ENCODE measurements around the gene CPSF7. TPM values are rescaled to one million over a fixed set of nuclear protein-coding genes. Genes with fewer than 3 reads are reported as not detected.

CPSF7 gene
- total RNA-seq, 1 donor from 2014 or later = 129 TPM

- no peak for TF ChIP-seq CTCF (conservative IDR thresholded peaks at IDR 0.05)
- H3K27me3 Mint-ChIP-seq = no peaks in the 10 kb centered on the region
- DNase-seq (ENCODE audit: extremely low spot score, unreplicated experiment) = no peak
- H3K4me1 Mint-ChIP-seq (ENCODE audit: unreplicated experiment) = peaks cover 9% of the 10 kb centered on the region
- H3K4me3 Mint-ChIP-seq = no peak overlapping the region
- no peaks in the 10 kb centered on the region for H3K9me3 Mint-ChIP-seq
- H3K27ac Mint-ChIP-seq = no peak overlapping the region
- H3K36me3 Mint-ChIP-seq = peaks cover 16% of the 10 kb centered on the region
Measured at GRCh38 chr11:61380884-61381283, 48.9 kb downstream of the CPSF7 start.

- DNase-seq (ENCODE audit: extremely low spot score, unreplicated experiment) = no peak
- Mint-ChIP-seq H3K27me3 (no peaks in the 10 kb centered on the region), H3K36me3 (peaks cover 16% of the 10 kb centered on the region), H3K9me3 (no peaks in the 10 kb centered on the region), H3K4me3 (no peak overlapping the region), H3K27ac (no peak overlapping the region), H3K4me1 (ENCODE audit: unreplicated experiment) (no peaks in the 10 kb centered on the region)
- no peak for TF ChIP-seq CTCF (conservative IDR thresholded peaks at IDR 0.05)
Measured at GRCh38 chr11:61378713-61379313, 51.0 kb downstream of the CPSF7 start.

- Mint-ChIP-seq H3K9me3 (no peaks in the 10 kb centered on the region), H3K4me1 (ENCODE audit: unreplicated experiment) (no peaks in the 10 kb centered on the region), H3K27ac (peak overlapping the region; percentile 36), H3K4me3 (peak overlapping the region; percentile 17), H3K36me3 (peaks cover 20% of the 10 kb centered on the region), H3K27me3 (no peaks in the 10 kb centered on the region)
- no peak for DNase-seq (ENCODE audit: extremely low spot score, unreplicated experiment)
- no peak for TF ChIP-seq CTCF (conservative IDR thresholded peaks at IDR 0.05)
Measured at GRCh38 chr11:61377461-61378160, 52.2 kb downstream of the CPSF7 start.

GRCh38 chr11:61375761-61376108, 54.0 kb downstream of the CPSF7 start:
- no peak overlapping the region for H3K4me3 Mint-ChIP-seq
- H3K27me3 Mint-ChIP-seq = no peaks in the 10 kb centered on the region

GRCh38 chr11:61372659-61373420, 56.9 kb downstream of the CPSF7 start:
- Mint-ChIP-seq H3K4me1 (ENCODE audit: unreplicated experiment) (no peaks in the 10 kb centered on the region), H3K27me3 (no peaks in the 10 kb centered on the region), H3K27ac (no peak overlapping the region), H3K9me3 (no peaks in the 10 kb centered on the region), H3K4me3 (no peak overlapping the region), H3K36me3 (peaks cover 49% of the 10 kb centered on the region)
- no peak for TF ChIP-seq CTCF (conservative IDR thresholded peaks at IDR 0.05)
- no peak for DNase-seq (ENCODE audit: extremely low spot score, unreplicated experiment)

More at GRCh38 chr11:61375761-61376108, 54.0 kb downstream of the CPSF7 start:
- H3K36me3 Mint-ChIP-seq = peaks cover 28% of the 10 kb centered on the region
- H3K9me3 Mint-ChIP-seq = no peaks in the 10 kb centered on the region
- no peak for DNase-seq (ENCODE audit: extremely low spot score, unreplicated experiment)
- no peak overlapping the region for H3K27ac Mint-ChIP-seq
- no peak for TF ChIP-seq CTCF (conservative IDR thresholded peaks at IDR 0.05)
- H3K4me1 Mint-ChIP-seq (ENCODE audit: unreplicated experiment) = no peaks in the 10 kb centered on the region

Measured in type B pancreatic cell (in vitro differentiated cells).